NB4 (cell line): ENCODE measurements around the gene ACCS.

Experiments used
- CTCF ChIP-seq: IDR thresholded peaks from one replicate; pipeline ENCODE4 v1.5.1; 2012; ENCODE audit warnings: low read depth, low read length
- POLR2A ChIP-seq: IDR thresholded peaks from 2 replicates; pipeline ENCODE4 v1.6.1; 2011; ENCODE audit warnings: mild to moderate bottlenecking; ENCODE audit not compliant: insufficient read length; ENCODE audit errors: extremely low read depth

GRCh38 chr11:44104481-44105294, 38.6 kb downstream of the ACCS start:
- no peak for TF ChIP-seq CTCF
- no peak for TF ChIP-seq POLR2A
